Stimulated activated naive CD4-positive, alpha-beta T cell (primary cell): ENCODE measurements around the gene PAEP.

Experiments used
- DNase-seq, 6 experiments: peaks; one replicate each; lab custom pipeline; 2025; lab: John Stamatoyannopoulos, UW

PAEP gene

DNA sequence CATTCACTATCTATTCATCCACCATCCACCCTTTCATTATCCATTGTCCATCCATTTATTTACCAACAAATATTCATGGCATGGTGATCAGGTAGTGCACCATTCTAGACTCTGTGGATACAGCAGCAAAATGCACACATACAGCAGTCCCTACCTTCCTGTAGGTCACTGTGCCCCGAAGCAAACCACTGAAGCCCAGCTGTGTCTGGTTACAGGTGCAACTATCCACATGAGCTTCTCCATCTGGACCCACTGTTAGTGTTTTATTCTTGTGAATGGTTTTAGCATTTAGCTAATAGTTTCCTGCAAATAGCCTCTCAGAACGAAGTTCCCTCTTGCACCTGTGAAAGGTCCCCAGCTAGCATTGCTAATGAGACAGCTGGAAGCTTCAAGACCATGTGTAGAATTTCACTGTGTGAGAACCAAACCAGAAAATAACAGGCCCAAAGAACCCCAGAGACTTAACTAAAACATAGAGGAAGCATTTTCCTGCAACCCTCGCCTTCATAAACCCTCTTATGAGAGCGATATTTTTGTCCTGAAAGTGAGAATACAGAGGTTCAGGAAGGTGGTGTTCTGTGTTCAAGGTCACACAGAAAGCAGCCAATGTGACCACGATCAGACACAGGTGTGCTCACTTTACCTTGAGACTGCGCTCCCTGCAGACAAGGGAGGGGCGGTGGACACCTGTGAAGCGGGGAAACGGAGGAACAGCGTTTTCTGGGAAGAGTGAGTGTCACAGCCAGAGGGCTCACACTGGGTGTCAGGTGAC lies 18.5 kb downstream of the PAEP start:
- no peak for DNase-seq

DNA sequence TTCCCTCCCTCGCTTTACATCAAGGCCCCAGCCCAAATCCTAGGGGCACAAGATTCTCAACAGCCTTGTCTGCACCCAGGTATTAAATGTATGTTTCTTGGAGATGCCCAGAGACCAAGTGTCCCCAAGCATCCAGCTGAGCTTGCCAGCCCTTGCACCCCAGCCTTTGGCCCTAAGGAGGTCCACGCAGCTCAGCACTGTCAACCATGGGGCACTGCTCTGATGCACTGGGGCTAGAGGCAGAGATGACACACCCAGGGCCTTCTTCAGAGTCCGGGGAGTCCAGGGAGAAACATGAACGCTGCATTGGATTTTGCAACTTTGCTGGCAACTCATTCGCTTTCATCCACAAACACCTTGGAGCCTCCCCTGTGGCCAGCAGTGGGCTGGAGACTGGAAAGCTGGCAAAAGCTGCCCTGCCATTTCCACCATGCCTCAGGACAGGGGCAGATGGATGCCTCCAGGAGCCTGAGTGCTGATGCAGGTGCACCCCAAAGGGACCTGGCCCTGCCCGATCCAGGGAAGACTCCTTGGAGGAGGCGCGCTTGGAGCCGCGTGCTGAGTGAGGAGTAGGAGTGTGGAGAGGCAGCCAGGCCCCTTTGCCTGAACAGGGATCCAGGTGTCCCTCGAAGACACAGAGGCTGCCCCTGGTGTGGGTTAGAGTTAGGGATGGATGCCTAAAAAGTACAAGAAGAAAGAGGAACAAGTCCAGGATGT lies 19.3 kb downstream of the PAEP start:
- no peak for DNase-seq

DNA sequence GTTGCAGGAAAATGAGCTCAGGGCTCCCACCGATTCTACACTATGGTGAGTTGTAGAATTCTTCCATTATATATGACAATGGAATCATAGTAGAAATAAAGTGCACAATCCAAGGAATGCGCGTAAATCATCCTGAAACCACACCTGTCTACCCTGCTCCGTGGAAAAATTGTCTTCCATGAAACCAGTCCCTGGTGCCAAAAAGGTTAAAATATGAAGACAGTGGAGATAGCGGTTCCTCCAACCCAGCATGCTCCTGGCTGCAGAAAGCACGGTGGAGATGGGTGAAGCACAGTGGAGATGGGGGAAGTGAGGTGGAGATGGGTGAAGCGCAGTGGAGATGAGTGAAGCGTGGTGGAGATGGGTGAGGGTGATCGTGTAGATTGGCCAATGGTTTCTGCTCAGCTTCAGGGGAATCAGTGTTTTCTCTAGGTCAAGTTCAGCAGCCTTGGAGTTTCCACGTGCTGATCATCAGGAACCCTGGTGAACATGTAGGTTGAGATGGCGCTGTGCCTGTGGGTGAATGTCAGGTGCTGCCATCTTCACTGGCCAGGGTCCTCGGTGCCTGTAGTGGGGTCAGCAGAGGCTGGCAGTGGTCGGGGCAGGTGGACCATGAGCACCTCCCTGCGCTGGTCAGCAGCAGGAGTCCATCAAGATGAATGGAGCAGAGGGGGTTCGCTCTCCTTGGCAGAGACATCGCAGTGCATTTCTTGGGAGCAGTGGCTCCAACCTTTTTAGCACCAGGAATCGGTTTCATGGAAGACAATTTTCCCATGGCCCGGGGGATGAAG lies 20.3 kb downstream of the PAEP start:
- no peak for DNase-seq

DNA sequence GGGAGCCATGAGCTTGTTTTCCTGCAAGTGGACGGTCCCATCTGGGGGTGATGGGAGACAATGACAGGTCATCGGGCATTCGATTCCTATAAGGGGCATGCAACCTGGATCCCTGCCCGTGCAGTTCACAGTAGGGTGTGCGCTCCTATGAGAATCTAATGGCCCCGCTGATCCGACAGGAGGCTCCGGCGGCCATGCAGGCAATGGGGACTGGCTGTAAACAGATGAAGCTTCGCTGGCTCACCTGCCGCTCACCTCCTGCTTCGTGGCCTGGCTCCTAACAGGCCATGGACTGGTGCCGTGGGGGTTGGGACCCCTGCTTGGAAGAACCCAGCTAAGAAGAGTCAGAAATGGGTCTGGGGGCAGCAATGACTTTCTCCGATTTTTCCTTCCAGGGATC lies 21.0 kb downstream of the PAEP start:
- DNase-seq: no peak

DNA sequence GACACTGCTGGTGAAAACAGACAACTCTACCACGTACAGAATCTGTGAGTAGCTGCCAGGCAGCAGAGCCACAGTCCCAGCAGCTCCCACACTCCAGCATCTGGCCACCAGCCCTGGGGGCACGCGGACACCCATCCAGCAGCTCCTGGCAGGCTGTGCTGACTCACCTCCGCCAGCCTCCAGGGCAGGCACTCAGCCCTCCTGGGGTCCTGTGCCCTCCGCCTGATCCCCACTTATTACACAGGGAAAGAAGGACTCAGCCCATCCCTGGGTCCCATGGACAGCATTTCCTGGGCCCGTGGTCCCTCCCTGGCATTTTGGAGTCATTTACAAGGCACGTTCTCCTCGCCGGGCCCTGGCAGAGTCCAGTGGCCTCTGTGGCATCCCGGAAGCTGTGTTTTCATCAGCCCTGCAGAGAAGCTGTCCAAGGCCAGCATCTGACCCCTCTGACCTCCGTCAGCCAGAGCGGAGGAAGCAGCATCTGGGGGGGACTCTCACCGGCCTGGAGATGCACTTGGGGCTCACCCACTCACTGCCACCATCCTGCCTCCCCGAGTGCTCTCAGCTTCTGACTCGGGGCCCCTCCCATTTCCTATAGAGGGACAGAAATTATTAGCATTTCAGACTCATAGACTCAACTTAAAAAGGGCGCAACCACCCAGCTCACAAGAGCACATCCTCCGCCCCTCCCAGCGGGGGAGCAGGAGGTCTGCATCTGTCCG lies 21.6 kb downstream of the PAEP start:
- no peak for DNase-seq

DNA sequence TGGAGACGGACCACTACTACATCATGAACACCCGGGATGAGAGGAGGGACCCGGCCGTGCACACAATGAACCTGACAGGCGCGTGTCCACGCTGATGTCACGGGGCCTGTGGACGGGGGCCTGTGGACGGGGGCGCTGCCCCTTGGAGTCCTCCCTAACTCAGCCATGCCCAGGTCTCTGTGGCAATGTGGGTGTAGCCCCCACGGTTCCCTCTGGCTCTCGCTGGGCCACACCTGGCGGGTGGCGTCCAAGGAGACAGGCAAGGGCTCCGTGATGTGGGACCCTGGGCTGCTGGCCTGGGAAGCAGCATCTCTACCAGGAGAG lies 22.1 kb downstream of the PAEP start:
- no peak for DNase-seq

DNA sequence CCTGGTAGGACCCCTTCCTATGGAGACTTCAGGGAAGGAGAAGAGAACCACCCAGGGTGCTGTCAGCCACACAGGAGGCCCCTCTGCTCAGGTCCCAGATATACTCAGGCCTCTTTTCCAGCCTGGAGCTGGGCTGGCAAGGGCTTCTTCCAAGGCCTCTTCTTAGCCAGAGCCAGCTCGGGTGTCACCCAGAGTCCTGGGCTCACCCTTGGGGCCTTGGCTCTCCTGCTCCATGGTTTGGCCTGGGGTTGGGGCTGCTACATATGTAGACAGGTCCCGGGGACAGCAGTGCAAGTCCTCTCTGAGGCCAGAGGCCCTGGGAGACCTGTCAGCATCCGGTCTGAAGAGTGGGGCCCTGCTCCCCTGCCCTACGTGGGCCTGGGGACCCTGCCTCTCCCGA lies 22.8 kb downstream of the PAEP start:
- no peak for DNase-seq

DNA sequence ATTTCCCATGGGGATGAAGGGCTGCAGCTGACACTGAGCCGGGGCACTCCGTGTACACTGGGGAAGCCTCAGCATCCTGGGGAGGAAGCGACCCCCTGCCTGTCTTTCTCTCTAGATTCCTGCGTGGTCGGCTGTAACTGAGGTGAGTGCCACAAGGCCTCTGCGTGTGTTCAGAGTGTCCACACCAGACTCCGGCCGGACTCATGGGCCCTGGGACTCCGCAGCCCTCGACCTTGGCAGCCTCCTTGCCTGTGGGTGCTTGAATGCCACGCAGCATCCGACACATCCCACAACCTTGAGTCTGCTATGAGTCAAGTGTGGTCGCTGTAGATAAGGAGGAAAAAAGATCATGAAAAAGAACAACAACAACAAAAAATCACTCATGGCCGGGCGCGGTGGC lies 23.4 kb downstream of the PAEP start:
- no peak for DNase-seq

DNA sequence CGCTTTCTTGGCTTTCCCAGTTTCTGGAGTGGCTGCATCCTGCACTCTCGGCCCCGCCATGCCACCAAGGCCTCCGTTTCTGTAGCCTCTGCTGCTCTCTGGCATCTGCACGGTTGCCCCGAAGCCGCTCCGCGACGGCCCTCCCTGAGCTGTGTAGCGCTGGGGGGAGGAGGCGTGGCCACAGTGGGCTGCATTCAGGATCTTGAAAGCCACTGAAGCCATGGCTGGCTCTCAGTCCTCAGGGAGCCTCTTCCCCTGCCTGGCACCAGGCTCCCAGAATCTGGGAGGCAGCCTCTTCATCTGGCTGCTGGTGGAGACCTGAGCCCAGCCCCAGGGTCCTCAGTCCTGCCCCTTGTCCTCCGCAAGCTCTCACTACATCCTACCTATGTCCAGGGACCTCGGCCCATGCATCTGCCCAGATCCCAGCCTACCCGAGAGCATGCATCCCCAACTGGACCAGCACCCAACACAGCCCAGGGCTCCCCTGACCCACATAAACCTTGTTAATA lies 25.1 kb downstream of the PAEP start:
- no peak for DNase-seq

DNA sequence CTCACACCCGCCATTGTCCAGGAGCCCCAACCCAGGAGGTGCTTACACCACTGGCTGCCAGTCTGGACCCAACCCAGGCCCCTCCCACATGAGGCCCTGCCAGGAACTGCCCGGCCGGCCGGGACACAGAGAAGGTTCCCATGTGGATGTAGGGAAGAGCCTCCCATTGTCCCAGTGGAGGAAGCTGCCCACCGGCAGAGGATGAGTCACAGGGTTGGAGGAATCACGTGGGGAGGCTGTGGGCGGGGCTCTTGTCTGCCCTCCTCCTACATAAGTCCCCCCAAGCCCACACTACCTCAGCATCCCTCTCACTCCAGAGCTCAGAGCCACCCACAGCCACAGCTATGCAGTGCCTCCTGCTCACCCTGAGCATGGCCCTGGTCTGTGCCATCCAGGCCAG lies 26.1 kb downstream of the PAEP start:
- no peak for DNase-seq

DNA sequence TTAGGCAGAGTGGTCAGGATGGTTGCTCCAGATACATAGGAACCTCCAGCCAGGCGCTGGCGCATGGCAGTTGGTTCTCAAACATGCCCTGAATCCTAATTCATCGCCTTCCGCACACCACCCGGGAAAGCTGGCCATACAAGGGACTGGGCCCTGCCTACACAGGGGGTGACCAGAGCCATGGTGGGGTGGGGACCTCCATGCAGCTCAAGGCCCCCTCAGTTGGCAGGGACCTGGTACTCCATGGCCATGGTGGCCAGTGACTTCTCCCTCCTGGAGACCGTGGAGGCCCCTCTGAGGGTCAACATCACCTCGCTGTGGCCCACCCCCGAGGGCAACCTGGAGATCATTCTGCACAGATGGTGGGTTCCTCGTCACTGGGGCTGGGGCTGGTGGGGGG lies 26.8 kb downstream of the PAEP start:
- no peak for DNase-seq

DNA sequence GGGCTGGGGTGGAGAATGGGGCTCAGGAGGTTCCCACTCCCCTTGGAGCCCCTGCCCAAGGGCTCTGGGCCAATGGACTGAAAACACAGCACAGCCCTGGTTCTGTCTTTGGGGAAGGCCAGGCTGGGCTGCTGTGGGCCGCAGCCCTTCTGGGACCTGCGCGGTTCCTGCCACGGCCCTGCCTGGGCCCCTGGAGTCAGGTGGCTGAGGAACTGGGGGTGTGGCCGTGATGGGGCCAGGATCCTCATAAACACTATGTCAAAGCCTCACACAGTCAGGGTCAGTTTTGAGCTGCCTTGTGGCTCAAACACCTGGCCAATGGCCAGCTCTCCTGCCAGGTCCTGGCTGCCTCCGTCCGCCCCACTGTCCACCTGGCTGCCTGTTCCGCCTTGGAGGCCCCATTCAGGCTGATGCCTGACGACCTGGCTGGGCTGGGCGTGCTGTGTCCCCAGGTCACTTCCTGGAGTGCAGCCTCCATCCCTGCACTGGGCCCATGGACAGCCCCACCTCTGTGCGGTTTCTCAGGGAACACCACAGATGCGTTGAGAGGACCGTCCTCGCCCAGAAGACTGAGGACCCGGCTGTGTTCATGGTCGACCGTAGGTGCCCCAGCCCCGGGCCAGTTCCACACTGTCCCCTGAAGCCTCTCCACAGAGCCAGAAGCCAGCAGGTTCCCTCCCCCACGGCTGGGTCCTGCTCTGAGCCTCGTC lies 27.5 kb downstream of the PAEP start:
- DNase-seq: no peak

DNA sequence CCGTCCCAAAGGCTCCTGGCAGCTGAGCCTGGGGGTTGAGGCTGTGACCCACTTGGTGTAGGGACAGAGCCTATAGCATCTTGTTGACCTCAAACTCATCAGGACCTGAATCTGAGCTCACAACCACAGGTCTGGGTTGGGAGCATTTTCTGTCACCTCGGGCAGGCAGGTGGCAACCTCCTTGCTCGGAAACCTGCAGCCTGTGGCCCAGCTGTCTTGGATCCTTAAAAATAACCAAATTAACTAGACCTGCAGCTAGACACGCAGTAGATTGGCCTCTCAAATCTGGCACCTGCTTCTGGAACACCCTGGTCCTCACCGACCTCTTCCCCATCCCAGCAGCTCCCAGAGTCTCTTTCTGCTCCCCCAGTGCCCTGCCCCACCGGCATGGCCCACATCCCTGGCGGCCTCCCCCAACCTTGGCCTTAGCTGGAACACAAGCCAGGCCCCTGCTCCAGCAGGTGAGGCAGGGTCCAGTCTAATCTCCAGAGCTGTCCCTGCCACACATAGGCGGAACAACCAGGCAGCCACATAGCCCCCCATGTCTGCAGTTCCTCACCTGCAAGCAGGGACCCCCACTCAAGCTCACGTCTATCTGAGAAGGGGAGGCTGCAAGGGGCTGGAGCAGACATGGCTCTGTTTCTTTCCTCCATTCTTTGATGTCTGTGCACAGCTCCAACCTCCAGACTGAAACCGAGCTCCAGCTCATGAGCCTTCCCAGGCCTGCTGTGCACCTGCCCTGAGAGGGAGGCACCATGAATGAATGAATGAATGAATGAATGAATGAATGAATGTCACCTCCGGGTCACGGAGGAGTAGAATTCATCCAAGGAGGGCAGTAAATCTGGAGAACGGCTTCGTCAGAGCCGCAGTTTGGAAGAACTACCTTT lies 28.3 kb downstream of the PAEP start:
- no peak for DNase-seq

DNA sequence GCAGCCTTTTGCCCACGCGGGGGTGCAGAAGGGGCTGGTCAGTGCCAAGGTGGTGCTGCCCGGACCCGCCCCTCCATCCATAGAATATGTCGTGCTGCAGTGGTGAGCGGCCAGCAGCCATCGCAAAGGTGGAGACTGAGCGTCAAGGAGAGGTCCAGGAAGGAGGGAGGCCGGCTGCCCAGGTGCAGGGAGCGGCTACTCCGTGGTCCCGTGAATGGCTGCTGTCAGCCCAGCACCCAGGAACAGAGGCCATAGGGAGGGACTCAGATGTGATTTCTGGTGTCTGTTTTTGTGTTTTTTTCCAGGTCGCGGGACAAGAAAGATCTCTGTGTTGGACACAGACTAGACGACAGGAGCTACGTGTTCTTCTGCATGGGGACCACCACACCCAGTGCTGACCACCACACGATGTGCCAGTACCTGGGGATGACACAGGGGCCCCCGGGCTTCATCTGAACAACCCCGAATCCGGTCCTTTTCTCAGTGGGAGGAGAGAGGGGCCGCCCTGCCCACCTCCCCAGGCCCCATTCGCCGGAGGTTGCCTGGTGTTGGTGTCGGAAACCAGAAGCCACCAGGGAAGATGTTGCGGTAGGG lies 29.0 kb downstream of the PAEP start:
- DNase-seq: no peak

DNA sequence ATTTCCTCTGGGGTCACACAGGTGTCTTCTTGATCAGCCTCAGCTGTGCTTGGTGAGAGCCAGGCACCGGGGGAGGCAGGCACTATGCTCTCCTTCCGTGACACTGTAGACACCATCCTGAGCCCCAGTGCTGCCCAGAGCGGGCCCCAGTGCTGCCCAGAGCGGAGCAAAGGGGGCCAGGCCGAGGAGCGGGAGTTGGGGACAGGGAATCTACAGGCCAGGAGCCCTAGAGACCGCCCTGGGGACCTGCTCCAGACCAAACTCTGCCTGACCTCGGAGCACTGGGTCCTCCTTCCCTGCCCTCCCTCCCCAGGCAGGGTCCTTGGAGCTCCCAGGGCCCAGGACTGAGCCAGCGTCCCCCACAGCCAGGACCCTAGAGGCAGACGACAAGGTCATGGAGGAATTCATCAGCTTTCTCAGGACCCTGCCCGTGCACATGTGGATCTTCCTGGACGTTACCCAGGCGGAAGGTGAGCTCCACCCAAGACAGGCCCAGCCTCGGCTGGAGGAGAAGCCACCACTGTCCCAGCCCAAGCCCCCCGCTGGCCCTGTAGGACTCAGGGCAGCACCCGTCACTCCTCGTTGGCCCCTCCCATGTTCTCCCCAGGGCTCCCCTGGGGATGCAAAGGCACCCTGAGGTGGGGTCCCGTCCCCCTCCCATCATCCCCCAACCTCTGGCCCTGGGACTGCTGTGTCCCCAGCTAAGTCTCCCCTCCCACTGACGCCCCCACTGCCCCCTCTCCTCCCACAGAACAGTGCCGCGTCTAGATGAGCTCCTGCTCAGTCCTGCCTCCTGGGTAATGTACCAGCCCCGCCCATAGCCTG lies 30.2 kb downstream of the PAEP start:
- no peak for DNase-seq

DNA sequence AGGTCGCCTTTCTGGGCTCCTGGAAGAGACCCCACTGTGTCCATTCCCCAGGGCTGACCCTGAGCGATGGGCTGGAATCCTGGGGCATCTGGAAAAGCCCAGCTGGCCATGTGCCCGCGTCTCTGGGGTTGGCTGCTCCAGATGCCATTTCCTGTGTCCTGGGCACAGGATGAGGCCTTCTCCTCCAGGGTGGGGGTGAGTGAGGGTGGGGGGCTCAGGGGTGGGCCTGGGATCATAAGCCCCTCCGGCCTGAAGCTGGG lies 30.7 kb downstream of the PAEP start:
- DNase-seq: no peak

DNA sequence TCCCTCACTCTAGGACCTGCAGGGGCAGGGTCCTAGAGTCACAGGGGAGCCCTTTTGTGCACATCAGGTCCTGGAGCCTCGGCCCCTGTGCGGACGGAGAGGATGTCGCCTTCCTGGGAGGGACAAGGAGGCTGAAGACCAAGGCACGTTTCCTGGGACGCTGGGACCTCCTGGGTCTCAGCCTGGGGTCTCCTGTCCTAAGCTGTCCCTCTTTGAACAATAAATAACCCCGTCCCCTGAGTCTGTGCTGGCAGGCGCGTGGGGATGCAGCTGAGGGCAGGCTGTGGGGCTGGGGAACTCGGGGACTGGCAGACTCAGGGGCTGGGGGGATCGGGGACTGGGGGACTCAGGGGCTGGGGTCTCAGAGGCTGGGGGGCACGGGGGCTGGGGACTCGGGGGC lies 31.1 kb downstream of the PAEP start:
- no peak for DNase-seq

DNA sequence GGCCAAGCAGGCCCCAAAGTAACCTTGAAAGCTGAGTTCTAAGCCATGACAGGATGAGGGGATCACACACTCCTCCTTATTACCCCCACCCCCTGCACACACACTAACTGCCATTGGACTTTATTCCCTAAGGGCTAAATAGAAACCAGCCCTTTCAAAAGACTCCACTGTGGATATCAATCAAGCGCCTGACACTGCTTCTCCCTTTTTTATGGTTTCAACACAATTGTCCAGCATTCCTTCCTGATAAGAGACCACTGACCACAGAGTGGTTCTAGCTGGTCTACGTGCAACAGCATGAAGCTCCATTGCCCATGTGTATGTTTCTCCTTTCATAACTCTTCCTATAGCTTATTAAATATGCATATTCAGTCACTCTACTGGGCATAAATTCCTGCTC lies 34.7 kb downstream of the PAEP start:
- DNase-seq: no peak

DNA sequence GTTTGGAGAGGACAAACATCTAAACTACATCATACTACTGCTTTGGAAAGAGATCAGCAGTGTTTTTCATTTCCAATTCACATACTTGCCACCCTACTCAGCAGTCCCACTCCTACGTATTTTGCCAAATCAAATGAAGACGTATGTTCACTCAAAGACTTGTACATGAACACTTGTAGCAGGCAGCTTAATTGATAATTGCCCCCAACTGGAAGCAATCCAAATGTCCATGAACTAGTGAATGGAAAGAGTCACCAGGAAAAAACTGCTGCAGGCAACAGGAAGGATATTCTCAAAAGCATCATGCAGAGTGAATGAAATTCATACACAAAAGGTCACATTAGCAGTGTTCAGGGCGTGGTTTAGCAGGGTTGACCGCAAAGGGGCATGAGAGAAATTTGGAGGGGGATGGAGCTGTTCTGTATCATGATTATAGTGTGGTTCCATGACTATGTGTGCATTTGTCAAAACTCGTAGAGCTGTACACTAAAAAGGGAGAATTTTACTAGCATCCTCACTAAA lies 38.8 kb downstream of the PAEP start:
- no peak for DNase-seq
